SU-DHL-6 (cell line): ENCODE data around the gene TMEM271.

Experiments used
- EZH2phosphoT487 ChIP-seq: fragments of 200-600 bp; sonication (generic), shearing (Covaris generic); conservative IDR thresholded peaks from 2 replicates; pipeline ENCODE4 v1.6.1; 2018; ENCODE audit warnings: mild to moderate bottlenecking, antibody characterized with exemption, low read length, moderate library complexity, mixed read lengths
- TF ChIP-seq, protein P1 (sequence below): fragments of 200-600 bp; sonication (generic); IDR thresholded peaks from one replicate; pipeline ENCODE4 v1.5.1; 2017; ENCODE audit warnings: antibody characterized with exemption, mild to moderate bottlenecking, low read length, moderate library complexity; ENCODE audit not compliant: insufficient read depth, poor library complexity, severe bottlenecking

DNA sequence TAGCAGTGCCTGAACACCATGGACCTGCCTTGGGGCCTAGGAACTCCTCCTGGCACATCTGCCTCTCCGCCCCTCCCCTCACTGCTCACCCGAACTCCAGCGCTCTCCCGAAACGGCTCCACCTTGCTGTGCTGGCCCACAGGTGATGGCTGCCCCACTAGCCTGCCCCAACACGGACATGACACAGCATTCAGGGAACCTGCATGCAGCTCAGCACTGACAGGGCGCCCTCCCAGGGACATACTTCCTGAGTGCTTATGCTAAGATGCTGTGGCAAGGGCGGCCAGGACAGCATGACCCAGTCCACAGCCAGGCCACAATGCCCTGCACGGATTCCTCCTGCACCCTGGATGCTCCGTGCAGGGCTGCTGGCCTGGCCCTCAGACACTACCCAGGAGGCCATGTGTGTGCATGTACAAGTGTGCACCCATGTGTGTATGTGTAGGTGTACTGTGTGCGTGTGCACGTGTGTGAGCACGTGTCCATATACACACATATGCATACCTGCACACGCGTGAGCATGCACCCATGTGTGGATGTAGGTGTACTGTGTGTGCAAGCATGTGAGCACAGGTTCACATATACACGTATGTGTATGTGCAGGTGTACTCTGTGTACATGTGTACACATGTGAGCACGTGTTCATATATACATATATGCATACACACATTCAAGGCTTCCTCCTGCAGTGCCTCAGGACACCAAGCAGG is 6.0 kb downstream of the TMEM271 start:
- TF ChIP-seq, protein P1, sequence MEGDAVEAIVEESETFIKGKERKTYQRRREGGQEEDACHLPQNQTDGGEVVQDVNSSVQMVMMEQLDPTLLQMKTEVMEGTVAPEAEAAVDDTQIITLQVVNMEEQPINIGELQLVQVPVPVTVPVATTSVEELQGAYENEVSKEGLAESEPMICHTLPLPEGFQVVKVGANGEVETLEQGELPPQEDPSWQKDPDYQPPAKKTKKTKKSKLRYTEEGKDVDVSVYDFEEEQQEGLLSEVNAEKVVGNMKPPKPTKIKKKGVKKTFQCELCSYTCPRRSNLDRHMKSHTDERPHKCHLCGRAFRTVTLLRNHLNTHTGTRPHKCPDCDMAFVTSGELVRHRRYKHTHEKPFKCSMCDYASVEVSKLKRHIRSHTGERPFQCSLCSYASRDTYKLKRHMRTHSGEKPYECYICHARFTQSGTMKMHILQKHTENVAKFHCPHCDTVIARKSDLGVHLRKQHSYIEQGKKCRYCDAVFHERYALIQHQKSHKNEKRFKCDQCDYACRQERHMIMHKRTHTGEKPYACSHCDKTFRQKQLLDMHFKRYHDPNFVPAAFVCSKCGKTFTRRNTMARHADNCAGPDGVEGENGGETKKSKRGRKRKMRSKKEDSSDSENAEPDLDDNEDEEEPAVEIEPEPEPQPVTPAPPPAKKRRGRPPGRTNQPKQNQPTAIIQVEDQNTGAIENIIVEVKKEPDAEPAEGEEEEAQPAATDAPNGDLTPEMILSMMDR, result no peak
- TF ChIP-seq EZH2phosphoT487, result no peak
